GM18526 (cell line): ENCODE measurements around the gene FIGNL1.

Experiments used
- POLR2A ChIP-seq: IDR thresholded peaks from 3 replicates; pipeline ENCODE4 v1.6.1; 2011; ENCODE audit not compliant: insufficient read length; ENCODE audit errors: extremely low read depth

FIGNL1 gene, protein sequence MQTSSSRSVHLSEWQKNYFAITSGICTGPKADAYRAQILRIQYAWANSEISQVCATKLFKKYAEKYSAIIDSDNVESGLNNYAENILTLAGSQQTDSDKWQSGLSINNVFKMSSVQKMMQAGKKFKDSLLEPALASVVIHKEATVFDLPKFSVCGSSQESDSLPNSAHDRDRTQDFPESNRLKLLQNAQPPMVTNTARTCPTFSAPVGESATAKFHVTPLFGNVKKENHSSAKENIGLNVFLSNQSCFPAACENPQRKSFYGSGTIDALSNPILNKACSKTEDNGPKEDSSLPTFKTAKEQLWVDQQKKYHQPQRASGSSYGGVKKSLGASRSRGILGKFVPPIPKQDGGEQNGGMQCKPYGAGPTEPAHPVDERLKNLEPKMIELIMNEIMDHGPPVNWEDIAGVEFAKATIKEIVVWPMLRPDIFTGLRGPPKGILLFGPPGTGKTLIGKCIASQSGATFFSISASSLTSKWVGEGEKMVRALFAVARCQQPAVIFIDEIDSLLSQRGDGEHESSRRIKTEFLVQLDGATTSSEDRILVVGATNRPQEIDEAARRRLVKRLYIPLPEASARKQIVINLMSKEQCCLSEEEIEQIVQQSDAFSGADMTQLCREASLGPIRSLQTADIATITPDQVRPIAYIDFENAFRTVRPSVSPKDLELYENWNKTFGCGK

DNA sequence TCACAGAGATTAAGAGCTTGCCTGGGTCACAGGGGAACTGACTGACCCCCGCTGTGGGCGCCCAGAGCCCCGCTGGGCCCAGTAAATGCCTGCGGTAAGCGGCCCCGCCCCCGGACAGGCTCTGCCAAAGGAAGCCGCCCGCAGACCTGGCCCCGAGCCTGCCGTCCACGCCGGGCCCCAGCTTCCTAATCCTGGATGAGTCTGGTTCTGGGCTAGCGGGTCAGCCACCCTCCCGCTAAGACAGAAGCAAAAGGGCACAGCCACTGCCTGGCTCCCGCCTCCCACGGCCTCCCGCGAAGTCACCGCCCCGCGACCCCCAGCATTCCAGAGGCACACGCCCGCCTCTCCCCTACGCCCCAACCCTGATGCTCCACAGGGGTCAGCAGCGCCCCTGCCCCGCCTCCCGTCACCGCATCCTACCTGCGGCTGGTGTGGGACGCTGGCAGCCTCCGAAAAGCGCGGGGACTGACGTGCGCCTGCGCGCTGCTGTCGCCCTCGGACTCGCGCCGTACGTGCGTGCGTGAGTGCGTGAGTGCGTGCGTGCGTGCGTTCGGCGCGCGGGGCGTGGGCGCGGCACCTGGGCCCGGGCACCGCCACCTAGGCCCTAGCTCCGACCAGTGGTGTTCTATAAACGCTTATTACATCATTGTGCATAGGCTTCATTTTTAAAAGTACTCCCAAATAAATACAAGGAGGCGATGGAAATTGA, at the start of gene FIGNL1:
Gene FIGNL1 (minus strand): TSS at position 470 of the 709 bp plus-strand sequence. CDS start 3,063 bp downstream, outside the sequence.
- TF ChIP-seq POLR2A = peak; percentile 84

DNA sequence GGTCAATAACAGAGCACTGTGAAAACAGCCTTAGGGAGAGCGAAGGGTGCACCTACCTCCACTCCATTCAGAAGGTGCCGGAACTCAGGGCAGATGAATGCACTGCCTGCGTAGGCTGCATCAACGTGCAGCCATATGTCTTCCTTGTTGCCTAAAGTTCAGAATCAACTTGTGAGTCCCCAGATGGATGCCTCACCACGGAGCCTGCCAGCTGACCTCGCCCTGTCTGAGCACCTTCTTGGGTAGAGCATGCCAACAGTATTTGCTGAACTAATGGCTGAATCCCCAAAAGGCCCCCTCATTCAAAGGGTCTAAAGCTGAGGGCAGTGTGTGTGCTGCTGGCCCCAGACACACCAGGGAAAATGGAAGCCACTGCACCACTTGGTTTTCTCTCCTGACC, 48.9 kb upstream of the FIGNL1 start:
- no peak for TF ChIP-seq POLR2A

- TF ChIP-seq POLR2A = no peak
Measured at GRCh38 chr7:50497968-50498367, 47.8 kb upstream of the FIGNL1 start.

DNA sequence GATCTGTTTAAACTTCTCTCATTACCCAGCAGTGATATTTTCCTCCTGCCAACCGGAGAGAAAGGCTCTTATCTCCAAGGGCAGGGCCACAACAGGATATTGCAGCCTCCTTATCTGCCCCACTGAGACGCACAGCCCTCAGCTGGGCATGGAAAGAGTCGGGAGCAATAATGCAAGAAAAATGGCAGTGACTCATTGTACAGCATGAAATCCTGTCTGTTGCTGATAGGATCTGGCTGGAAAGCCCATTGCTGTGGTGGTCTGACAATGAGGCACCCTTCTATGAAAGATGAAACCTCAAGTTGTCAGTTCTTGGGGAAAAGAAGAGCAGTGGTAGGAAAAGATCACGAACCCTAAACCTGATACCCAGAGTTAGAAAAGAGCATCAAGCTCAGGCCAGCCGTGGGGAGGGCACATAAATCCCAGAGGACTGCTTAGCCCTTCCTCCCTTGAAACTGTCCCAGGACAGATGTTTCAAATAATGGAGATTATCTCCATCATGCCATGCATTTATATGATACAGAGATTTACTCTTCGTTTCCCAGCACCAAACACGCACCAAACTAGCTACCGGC, 47.0 kb upstream of the FIGNL1 start:
- TF ChIP-seq POLR2A = no peak

GRCh38 chr7:50496569-50496968, 46.4 kb upstream of the FIGNL1 start:
- no peak for TF ChIP-seq POLR2A

GRCh38 chr7:50495746-50496145, 45.6 kb upstream of the FIGNL1 start:
- TF ChIP-seq POLR2A = no peak

DNA sequence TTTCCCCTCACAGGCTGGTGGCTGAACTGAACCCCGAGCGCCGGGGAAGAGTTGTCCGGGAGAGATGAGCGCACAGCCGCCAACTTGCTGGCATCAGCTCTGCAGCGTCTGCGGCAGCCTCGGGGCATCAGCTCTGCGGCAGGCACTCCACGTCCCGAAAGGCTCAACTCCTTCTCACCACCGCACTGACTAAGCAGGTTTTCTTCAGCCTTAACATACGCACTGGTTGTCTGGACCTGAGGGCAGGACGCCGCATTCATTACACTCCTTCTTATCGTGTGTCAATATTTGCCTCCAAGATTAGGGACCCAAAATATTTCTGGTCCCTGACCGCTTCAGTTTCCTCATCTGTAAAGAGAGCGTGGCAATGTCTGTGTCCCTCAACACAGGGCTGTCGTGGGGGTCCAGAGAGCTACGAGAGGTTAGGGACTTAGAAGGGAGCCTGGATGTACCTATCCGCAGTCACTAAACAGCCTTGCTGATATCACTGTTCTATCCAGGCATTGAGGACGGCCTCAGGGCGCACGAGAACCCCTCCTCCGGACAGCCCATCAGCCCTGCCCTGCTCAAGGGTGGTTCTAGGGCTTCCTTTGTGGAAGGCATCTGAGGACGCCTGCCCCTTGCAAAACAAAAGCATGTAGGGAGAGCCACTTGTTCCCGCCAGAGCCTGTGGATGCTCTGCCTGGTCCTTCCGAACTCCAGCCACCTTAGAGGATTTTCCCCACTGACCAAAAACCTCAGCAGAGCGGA, 42.8 kb upstream of the FIGNL1 start:
- TF ChIP-seq POLR2A = no peak

DNA sequence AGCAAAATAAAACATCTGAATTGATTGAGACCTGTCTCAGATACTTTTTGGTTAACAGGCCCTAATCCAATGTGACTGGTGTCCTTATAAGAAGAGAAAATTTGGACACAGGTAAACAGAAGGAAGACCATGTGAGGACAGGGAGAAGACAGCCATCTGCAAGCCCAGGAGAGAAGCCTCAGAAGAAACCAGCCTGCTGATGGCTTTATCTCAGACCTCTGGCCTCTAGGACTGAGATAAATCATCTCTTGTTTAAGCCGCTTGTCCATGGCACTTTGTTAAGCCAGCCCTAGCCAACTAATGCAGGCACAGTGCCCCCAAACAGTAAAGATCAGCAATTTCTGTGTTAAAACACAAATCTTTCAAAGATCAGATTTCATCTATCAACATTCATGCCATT, 41.8 kb upstream of the FIGNL1 start:
- TF ChIP-seq POLR2A = no peak

GRCh38 chr7:50491209-50491608, 41.1 kb upstream of the FIGNL1 start:
- no peak for TF ChIP-seq POLR2A

DNA sequence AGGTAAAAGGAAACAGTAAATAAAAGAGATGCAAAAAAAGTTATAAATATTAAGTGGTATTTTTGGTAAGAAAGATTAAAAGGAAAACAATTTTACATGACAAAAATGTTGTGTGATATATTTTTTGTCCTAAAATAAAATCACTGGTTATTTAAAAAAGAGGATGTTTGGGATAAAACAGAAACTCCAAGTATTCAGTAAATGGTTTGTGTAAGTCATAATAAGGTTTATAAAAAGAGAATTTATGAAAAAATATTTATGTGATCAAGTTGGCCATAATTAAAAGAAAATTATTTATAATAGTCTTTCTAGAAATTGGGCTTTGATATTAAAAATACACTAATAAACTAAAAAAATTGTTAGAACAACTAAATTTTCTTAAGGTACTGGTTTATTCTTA, 38.2 kb upstream of the FIGNL1 start:
- TF ChIP-seq POLR2A = no peak

DNA sequence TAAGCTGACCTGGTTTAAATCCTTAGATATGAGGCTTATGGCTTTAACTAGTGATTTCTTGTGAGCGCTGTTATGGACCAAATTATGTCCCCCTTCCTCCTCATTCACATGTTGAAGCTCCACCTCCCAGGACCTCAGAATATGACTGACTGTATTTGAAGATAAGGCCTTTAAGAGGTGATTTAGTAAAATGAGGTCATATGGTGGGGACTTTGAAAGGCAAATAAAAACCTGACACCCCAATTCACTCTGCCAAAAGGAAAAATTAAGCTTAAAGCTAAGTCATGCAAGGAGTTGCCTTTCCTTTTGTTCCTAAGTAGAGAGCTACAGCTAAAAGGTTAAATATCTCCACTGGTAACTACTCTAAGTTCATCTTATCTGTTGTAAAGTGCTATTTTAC, 36.4 kb upstream of the FIGNL1 start:
- TF ChIP-seq POLR2A = no peak

GRCh38 chr7:50481867-50482266, 31.7 kb upstream of the FIGNL1 start:
- no peak for TF ChIP-seq POLR2A

DNA sequence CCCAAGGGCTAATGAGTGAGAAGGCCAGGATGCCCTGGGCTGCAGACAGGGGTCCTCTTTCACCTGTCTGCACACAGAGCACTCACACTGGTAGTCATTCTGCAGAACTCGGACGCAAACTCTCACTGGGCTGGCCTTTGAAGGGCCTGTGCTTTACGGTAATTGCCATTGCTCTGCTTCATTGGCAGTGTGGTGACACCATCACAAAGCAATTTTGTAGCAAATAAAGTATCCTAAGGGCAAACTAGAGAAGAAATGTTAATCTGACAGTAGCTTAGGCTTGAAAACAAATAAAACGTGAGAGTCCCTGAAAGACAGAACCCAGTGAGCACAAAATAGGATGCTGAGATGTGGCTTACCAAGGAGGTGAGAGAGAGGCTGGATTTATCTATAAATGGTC, 30.6 kb upstream of the FIGNL1 start:
- no peak for TF ChIP-seq POLR2A

GRCh38 chr7:50479743-50480517, 29.8 kb upstream of the FIGNL1 start:
- TF ChIP-seq POLR2A = no peak
